GM18511 (cell line): ENCODE measurements around the gene PSTPIP1.
"Not testable (repeated sequence)": the region's sequence is repeated elsewhere in the genome, so short reads cannot be mapped to it uniquely, and the experiment has no call there.

Experiments used
- ATAC-seq: cut with Tn5 transposase; IDR thresholded peaks from one replicate; pipeline ENCODE4 v1.9.1; 2021; ENCODE audit warnings: mild to moderate bottlenecking, moderate library complexity; ENCODE audit not compliant: unreplicated experiment

PSTPIP1 gene

GRCh38 chr15:76994971-76995945 lies at the start of gene PSTPIP1:
Gene PSTPIP1, plus strand, starts transcription at chr15:76995126. Its CDS starts 448 bp downstream, at chr15:76995574.
- peak; percentile 78 for ATAC-seq

GRCh38 chr15:76945494-76946093 lies 49.3 kb upstream of the PSTPIP1 start:
- no peak for ATAC-seq

- no peak for ATAC-seq
Measured at GRCh38 chr15:76947454-76947853, 47.5 kb upstream of the PSTPIP1 start.

GRCh38 chr15:76951220-76951619 lies 43.7 kb upstream of the PSTPIP1 start:
- no peak for ATAC-seq

- ATAC-seq: no peak
Measured at GRCh38 chr15:76953913-76954312, 41.0 kb upstream of the PSTPIP1 start.

- no peak for ATAC-seq
Measured at GRCh38 chr15:76954744-76955143, 40.2 kb upstream of the PSTPIP1 start.

GRCh38 chr15:76961268-76962011 lies 33.5 kb upstream of the PSTPIP1 start:
- ATAC-seq: no peak

GRCh38 chr15:76962337-76963013 lies 32.5 kb upstream of the PSTPIP1 start:
- no peak for ATAC-seq

GRCh38 chr15:76963596-76963995 lies 31.3 kb upstream of the PSTPIP1 start:
- ATAC-seq: no peak

GRCh38 chr15:76964157-76964556 lies 30.8 kb upstream of the PSTPIP1 start:
- no peak for ATAC-seq

GRCh38 chr15:76966051-76966450 lies 28.9 kb upstream of the PSTPIP1 start:
- ATAC-seq: not testable (repeated sequence)

- ATAC-seq: no peak
Measured at GRCh38 chr15:76967067-76967466, 27.9 kb upstream of the PSTPIP1 start.

- no peak for ATAC-seq
Measured at GRCh38 chr15:76968306-76968705, 26.6 kb upstream of the PSTPIP1 start.

- no peak for ATAC-seq
Measured at GRCh38 chr15:76972389-76973361, 22.3 kb upstream of the PSTPIP1 start.

- ATAC-seq: no peak
Measured at GRCh38 chr15:76973362-76973743, 21.6 kb upstream of the PSTPIP1 start.

- no peak for ATAC-seq
Measured at GRCh38 chr15:76973906-76974305, 21.0 kb upstream of the PSTPIP1 start.

- no peak for ATAC-seq
Measured at GRCh38 chr15:76974456-76975036, 20.4 kb upstream of the PSTPIP1 start.

GRCh38 chr15:76976141-76976540 lies 18.8 kb upstream of the PSTPIP1 start:
- no peak for ATAC-seq

GRCh38 chr15:76976572-76977270 lies 18.2 kb upstream of the PSTPIP1 start:
- ATAC-seq: no peak
